Right renal pelvis (tissue), 4 donors: Measurements from ENCODE around the gene EDEM1. TPM values are rescaled to one million over a fixed set of nuclear protein-coding genes. Genes with fewer than 3 reads are reported as not detected.
"Not testable (repeated sequence)": the region's sequence is repeated elsewhere in the genome, so short reads cannot be mapped to it uniquely, and the experiment has no call there.

Experiments
- DNase-seq, 4 donors: peaks; one replicate each; pipeline ENCODE4 v3.0.0-alpha.2; 2013; ENCODE audit warnings: low read depth in 4 of 4, low spot score in 3 of 4, missing footprints in 1 of 4
- polyA plus RNA-seq, 4 donors: library from polyadenylated mRNA; unstranded; fragments of 120-200 nt; gene quantifications; one replicate each; pipeline ENCODE4 v1.2.1, GENCODE V29; 2013; ENCODE audit not compliant: insufficient read length in 4 of 4

Gene EDEM1
- 10 to 100 TPM; 17.0 to 21.6 (median 19.7) TPM for polyA plus RNA-seq

GRCh38 chr3:5187156-5187919, at the start of gene EDEM1:
EDEM1 (plus strand) TSS chr3:5187707; CDS start chr3:5187806, 99 bp downstream.
- peak; percentile 80 to 87 (median 85) for DNase-seq

GRCh38 chr3:5138214-5138981, 49.1 kb upstream of the EDEM1 start:
- DNase-seq = no peak

- no peak for DNase-seq
Observed at GRCh38 chr3:5140230-5140621, 47.3 kb upstream of the EDEM1 start.

GRCh38 chr3:5140839-5141238, 46.7 kb upstream of the EDEM1 start:
- no peak for DNase-seq

GRCh38 chr3:5141760-5142159, 45.7 kb upstream of the EDEM1 start:
- no peak for DNase-seq

- no peak for DNase-seq
Observed at GRCh38 chr3:5143464-5143863, 44.0 kb upstream of the EDEM1 start.

- no peak for DNase-seq
Observed at GRCh38 chr3:5144316-5144994, 43.1 kb upstream of the EDEM1 start.

- no peak for DNase-seq
Observed at GRCh38 chr3:5145120-5145519, 42.4 kb upstream of the EDEM1 start.

GRCh38 chr3:5147152-5147551, 40.4 kb upstream of the EDEM1 start:
- DNase-seq = not testable (repeated sequence)

- no peak for DNase-seq
Observed at GRCh38 chr3:5149306-5149880, 38.1 kb upstream of the EDEM1 start.

GRCh38 chr3:5151586-5151985, 35.9 kb upstream of the EDEM1 start:
- no peak for DNase-seq

GRCh38 chr3:5153074-5153473, 34.4 kb upstream of the EDEM1 start:
- no peak for DNase-seq

GRCh38 chr3:5155241-5155640, 32.3 kb upstream of the EDEM1 start:
- no peak for DNase-seq

GRCh38 chr3:5160321-5160720, 27.2 kb upstream of the EDEM1 start:
- DNase-seq = no peak

GRCh38 chr3:5160940-5161858, 26.3 kb upstream of the EDEM1 start:
- no peak for DNase-seq

- no peak for DNase-seq
Observed at GRCh38 chr3:5162102-5162501, 25.4 kb upstream of the EDEM1 start.

- no peak for DNase-seq
Observed at GRCh38 chr3:5165698-5166097, 21.8 kb upstream of the EDEM1 start.

GRCh38 chr3:5166846-5167245, 20.7 kb upstream of the EDEM1 start:
- no peak for DNase-seq

- DNase-seq = no peak
Observed at GRCh38 chr3:5168110-5168509, 19.4 kb upstream of the EDEM1 start.

GRCh38 chr3:5169807-5170206, 17.7 kb upstream of the EDEM1 start:
- DNase-seq = no peak
